OCI-LY7 (cell line): ENCODE measurements around the gene MAPK12. TPM values are rescaled to one million over a fixed set of nuclear protein-coding genes. Genes with fewer than 3 reads are reported as not detected.

Experiments
- BruUV-seq: library from RNA; stranded (reverse); fragments of 400-500 nt; replicated peaks from 2 replicates; lab custom pipeline; 2021; lab: Mats Ljungman, UMichigan
- CTCF ChIA-PET: fragments of 300-600 bp; sonication (Branson Sonifier 250); formaldehyde crosslinking; loops from one replicate; lab custom pipeline; 2022; ENCODE audit warnings: antibody characterized with exemption; ENCODE audit not compliant: unreplicated experiment; lab: Charles Lee
- POLR2A ChIA-PET: fragments of 300-600 bp; sonication (Branson Sonifier 250); formaldehyde crosslinking; loops from one replicate; lab custom pipeline; 2022; ENCODE audit warnings: antibody characterized with exemption; lab: Charles Lee
- DNase-seq: peaks from one replicate; pipeline ENCODE4 v3.0.0-alpha.2; 2015; ENCODE audit warnings: low spot score
- H2AFZ ChIP-seq: fragments of 200-600 bp; sonication (generic), shearing (Covaris generic); 2 replicates; pipeline ENCODE4 v1.6.1; 2014; ENCODE audit warnings: mild to moderate bottlenecking, antibody characterized with exemption, low read length, moderate library complexity
- H3K27ac ChIP-seq: fragments of 200-600 bp; sonication (generic); 2 replicates; pipeline ENCODE4 v1.5.1; 2014; ENCODE audit warnings: mixed run types, low read depth, mild to moderate bottlenecking, moderate library complexity, low read length, inconsistent platforms; ENCODE audit not compliant: poor library complexity, severe bottlenecking
- H3K36me3 ChIP-seq: fragments of 200-600 bp; sonication (generic); 2 replicates; pipeline ENCODE4 v1.6.1; 2014; ENCODE audit warnings: mild to moderate bottlenecking, antibody characterized with exemption, low read length, moderate library complexity, mixed read lengths; ENCODE audit not compliant: insufficient read depth
- H3K4me1 ChIP-seq: fragments of 200-600 bp; sonication (generic); 2 replicates; pipeline ENCODE4 v1.5.1; 2014; ENCODE audit warnings: mild to moderate bottlenecking, low read length; ENCODE audit not compliant: insufficient read depth, poor library complexity, severe bottlenecking
- H3K4me2 ChIP-seq: fragments of 200-600 bp; sonication (generic); 2 replicates; pipeline ENCODE4 v1.6.1; 2014; ENCODE audit warnings: mild to moderate bottlenecking, low read length
- H3K4me3 ChIP-seq: fragments of 200-600 bp; sonication (generic); 2 replicates; pipeline ENCODE4 v1.5.1; 2014; ENCODE audit warnings: mild to moderate bottlenecking, low read depth, low read length; ENCODE audit not compliant: poor library complexity, severe bottlenecking
- H3K79me2 ChIP-seq: fragments of 200-600 bp; sonication (generic); 2 replicates; pipeline ENCODE4 v1.6.1; 2016; ENCODE audit warnings: low read depth, mild to moderate bottlenecking, low read length, moderate library complexity, mixed read lengths; ENCODE audit not compliant: insufficient read depth
- H3K9me2 ChIP-seq: fragments of 200-600 bp; sonication (generic); 2 replicates; pipeline ENCODE4 v1.6.1; 2016; ENCODE audit warnings: mild to moderate bottlenecking, low read length, mixed read lengths; ENCODE audit not compliant: insufficient read depth
- H3K9me3 ChIP-seq: fragments of 200-600 bp; sonication (generic); 2 replicates; pipeline ENCODE4 v1.6.1; 2014; ENCODE audit warnings: mild to moderate bottlenecking, mixed run types, low read length, mixed read lengths
- H4K20me1 ChIP-seq: fragments of 200-600 bp; sonication (generic); 2 replicates; pipeline ENCODE4 v1.6.1; 2014; ENCODE audit warnings: mild to moderate bottlenecking, antibody characterized with exemption, low read length, moderate library complexity, mixed read lengths; ENCODE audit not compliant: insufficient read depth
- EZH2phosphoT487 ChIP-seq: fragments of 200-600 bp; sonication (generic); IDR thresholded peaks from 2 replicates; pipeline ENCODE4 v1.6.1; 2018; ENCODE audit warnings: low read depth, borderline replicate concordance, mild to moderate bottlenecking, mixed run types, antibody characterized with exemption, low read length, moderate library complexity, mixed read lengths
- intact Hi-C: fragments of 100-400 bp; cut with micrococcal nuclease; formaldehyde crosslinking; loops from one replicate; pipeline ENCODE4 v1.10.0; 2022; ENCODE audit not compliant: unreplicated experiment
- total RNA-seq, 2 experiments: library from RNA; depleted of rRNA in 1 of 2; stranded (reverse); fragments of >200 nt in 1 of 2; shearing (Covaris generic) in 1 of 2; gene quantifications; 2 replicates each; pipeline ENCODE4 v1.2.3, GENCODE V29; 2014 to 2022
- TF ChIP-seq, protein P1 (sequence below): fragments of 200-600 bp; sonication (generic); conservative IDR thresholded peaks from 2 replicates; pipeline ENCODE4 v1.5.1; 2014; ENCODE audit warnings: mild to moderate bottlenecking, antibody characterized with exemption, low read length, moderate library complexity, mixed read lengths

MAPK12 gene
- total RNA-seq, 2 experiments from 2014 or later: 84.9 to 93.6 TPM

- Histone ChIP-seq H2AFZ (no peak overlapping the region), H3K9me3 (no peaks in the 10 kb centered on the region), H3K79me2 (no peaks in the 10 kb centered on the region), H3K4me2 (peak overlapping the region; percentile 49), H4K20me1 (no peaks in the 10 kb centered on the region), H3K9me2 (no peaks in the 10 kb centered on the region), H3K27ac (no peak overlapping the region), H3K4me3 (no peak overlapping the region), H3K4me1 (peaks cover 89% of the 10 kb centered on the region), H3K36me3 (no peaks in the 10 kb centered on the region)
- POLR2A ChIA-PET: interaction anchor here (0.6 to 1.5 kb wide), 2 partner anchors 29 to 205 kb away, joined by 3 read pairs; no protein-coding TSS in a partner anchor
- TF ChIP-seq EZH2phosphoT487: no peak
- TF ChIP-seq, protein P1, sequence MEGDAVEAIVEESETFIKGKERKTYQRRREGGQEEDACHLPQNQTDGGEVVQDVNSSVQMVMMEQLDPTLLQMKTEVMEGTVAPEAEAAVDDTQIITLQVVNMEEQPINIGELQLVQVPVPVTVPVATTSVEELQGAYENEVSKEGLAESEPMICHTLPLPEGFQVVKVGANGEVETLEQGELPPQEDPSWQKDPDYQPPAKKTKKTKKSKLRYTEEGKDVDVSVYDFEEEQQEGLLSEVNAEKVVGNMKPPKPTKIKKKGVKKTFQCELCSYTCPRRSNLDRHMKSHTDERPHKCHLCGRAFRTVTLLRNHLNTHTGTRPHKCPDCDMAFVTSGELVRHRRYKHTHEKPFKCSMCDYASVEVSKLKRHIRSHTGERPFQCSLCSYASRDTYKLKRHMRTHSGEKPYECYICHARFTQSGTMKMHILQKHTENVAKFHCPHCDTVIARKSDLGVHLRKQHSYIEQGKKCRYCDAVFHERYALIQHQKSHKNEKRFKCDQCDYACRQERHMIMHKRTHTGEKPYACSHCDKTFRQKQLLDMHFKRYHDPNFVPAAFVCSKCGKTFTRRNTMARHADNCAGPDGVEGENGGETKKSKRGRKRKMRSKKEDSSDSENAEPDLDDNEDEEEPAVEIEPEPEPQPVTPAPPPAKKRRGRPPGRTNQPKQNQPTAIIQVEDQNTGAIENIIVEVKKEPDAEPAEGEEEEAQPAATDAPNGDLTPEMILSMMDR: no peak
- BruUV-seq: no TSS peak
- DNase-seq: no peak
- CTCF ChIA-PET: no interaction called here
- intact Hi-C loops: no loop called here
These were observed 44.0 kb upstream of the MAPK12 start for GRCh38 chr22:50305393-50305922.

DNA sequence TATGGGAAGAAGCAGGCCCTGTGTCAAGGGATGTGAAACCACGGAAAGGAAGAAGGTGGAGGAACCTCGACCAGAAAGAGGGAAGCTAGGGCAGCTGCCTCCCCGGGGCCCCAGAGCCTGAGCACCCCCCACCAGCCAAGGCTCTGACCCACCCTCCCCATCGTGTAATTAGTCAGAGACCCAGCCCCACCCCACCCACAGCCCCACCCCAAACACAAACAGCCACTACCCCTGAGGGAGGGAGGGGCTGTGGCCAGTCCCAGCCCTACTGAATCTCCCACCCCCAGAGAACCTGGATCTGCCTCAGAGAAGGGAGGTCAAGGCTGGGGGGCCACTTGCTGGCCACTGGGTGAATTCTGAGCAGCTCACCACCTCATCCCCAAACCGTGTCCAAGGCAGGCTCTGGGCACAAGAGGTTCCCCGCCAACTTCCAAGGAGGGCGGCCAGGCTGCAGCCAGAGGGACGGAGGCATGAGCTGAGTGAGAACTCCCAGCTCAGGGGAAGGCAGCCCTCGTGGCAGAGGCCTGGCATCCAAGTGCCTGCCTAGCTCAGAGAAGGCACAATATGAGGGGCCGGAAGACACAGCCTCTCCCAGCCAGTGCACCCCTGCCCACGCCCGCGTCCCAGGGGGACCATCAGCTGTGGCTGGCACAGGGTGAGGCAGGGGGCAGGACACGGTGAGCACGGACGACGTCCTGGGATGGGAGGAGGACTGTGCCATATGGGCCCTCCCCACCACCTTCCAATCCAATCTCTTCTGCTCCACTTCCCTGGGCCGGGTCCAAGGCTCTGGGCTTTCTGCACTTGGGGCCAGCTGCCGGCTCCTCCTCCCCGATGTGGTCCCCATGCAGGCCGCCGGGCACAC, 43.3 kb upstream of the MAPK12 start:
- BruUV-seq: no TSS peak
- Histone ChIP-seq H3K27ac (peak overlapping the region; percentile 27), H3K79me2 (no peaks in the 10 kb centered on the region)

More for the DNA sequence above, 43.3 kb upstream of the MAPK12 start:
- TF ChIP-seq EZH2phosphoT487: no peak
- TF ChIP-seq, protein P1: no peak
- H3K9me3 ChIP-seq: no peaks in the 10 kb centered on the region
- no peaks in the 10 kb centered on the region for H3K36me3 ChIP-seq
- ChIA-PET CTCF (interaction anchor here (0.6 to 1.8 kb wide), 2 partner anchors 16 to 41 kb away, joined by 3 to 5 read pairs; no protein-coding TSS in a partner anchor), POLR2A (interaction anchor here (0.6 to 2.0 kb wide), 2 partner anchors 10 to 206 kb away, joined by 3 to 10 read pairs; no protein-coding TSS in a partner anchor)
- no peak overlapping the region for H3K4me3 ChIP-seq
- H3K4me1 ChIP-seq: peaks cover 96% of the 10 kb centered on the region
- peak overlapping the region; percentile 55 for H3K4me2 ChIP-seq
- H3K9me2 ChIP-seq: no peaks in the 10 kb centered on the region
- no peak overlapping the region for H2AFZ ChIP-seq
- intact Hi-C loops: no loop called here
- no peaks in the 10 kb centered on the region for H4K20me1 ChIP-seq
- DNase-seq: no peak
